ENCODE results near the gene SH3TC1.

DNA sequence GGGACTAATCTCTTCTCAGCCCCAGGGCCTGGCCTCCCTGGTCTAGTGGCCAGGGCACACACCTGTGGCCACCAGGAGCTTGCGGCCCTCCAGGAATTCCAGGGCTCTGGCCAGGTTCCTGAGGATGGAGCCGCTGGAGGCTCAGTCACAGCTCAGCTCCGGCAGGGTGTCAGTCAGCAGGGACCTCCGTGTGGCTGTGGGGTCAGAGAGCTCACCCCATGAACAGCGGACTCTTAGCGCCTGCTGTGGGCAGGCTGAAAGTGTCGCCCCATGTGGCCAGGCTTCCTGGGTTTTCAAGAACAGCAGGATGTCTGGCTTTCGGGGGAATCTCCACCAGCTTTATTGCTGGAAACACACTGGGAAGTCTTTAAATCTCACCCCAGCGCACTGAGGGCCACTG, 19.3 kb upstream of the SH3TC1 start:
- TF ChIP-seq, protein P1, sequence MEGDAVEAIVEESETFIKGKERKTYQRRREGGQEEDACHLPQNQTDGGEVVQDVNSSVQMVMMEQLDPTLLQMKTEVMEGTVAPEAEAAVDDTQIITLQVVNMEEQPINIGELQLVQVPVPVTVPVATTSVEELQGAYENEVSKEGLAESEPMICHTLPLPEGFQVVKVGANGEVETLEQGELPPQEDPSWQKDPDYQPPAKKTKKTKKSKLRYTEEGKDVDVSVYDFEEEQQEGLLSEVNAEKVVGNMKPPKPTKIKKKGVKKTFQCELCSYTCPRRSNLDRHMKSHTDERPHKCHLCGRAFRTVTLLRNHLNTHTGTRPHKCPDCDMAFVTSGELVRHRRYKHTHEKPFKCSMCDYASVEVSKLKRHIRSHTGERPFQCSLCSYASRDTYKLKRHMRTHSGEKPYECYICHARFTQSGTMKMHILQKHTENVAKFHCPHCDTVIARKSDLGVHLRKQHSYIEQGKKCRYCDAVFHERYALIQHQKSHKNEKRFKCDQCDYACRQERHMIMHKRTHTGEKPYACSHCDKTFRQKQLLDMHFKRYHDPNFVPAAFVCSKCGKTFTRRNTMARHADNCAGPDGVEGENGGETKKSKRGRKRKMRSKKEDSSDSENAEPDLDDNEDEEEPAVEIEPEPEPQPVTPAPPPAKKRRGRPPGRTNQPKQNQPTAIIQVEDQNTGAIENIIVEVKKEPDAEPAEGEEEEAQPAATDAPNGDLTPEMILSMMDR (IDR thresholded peaks at IDR 0.05): no peak
- no peak for TF ChIP-seq POLR2A (IDR thresholded peaks at IDR 0.05)
